ENCODE measurements around the gene FAM193A. TPM values are rescaled to one million over a fixed set of nuclear protein-coding genes. Genes with fewer than 3 reads are reported as not detected.
"Not testable (repeated sequence)": the region's sequence is repeated elsewhere in the genome, so short reads cannot be mapped to it uniquely, and the experiment has no call there.

Gene FAM193A
- total and polyA plus RNA-seq, 5 experiments from 2014 or later: 1.5 to 48.6 (median 4.3) TPM

- Mint-ChIP-seq H3K4me1 (peaks cover 40 to 68% (median 52%) of the 10 kb centered on the region in 4 donors), H3K36me3 (peaks cover 0 to 12% (median 11%) of the 10 kb centered on the region in 3 donors), H3K27me3 (no peaks in the 10 kb centered on the region), H3K4me3 (peak overlapping the region in 1 of 10 donors; percentile 63), H3K27ac (peak overlapping the region in 5 of 10 donors; percentile 38 to 63 (median 55)), H3K9me3 (peaks cover 0 to 3% (median 0%) of the 10 kb centered on the region in 9 donors)
- ATAC-seq: no peak
- DNase-seq: no peak
- POLR2A ChIA-PET: no interaction called here
Measured at GRCh38 chr4:2583092-2583491, 46.6 kb downstream of the FAM193A start.

- Mint-ChIP-seq H3K4me1 (peaks cover 42 to 72% (median 56%) of the 10 kb centered on the region in 4 donors), H3K36me3 (peaks cover 0 to 12% (median 11%) of the 10 kb centered on the region in 3 donors), H3K27ac (peak overlapping the region in 8 of 10 donors; percentile 11 to 63 (median 48)), H3K27me3 (no peaks in the 10 kb centered on the region), H3K9me3 (peaks cover 0 to 3% (median 0%) of the 10 kb centered on the region in 9 donors), H3K4me3 (peak overlapping the region in 1 of 10 donors; percentile 63)
- DNase-seq (no peak), ATAC-seq (no peak)
- POLR2A ChIA-PET: no interaction called here
Measured at GRCh38 chr4:2583517-2583916, 47.1 kb downstream of the FAM193A start.

- Mint-ChIP-seq H3K36me3 (peaks cover 0 to 5% (median 0%) of the 10 kb centered on the region in 3 donors), H3K27me3 (no peaks in the 10 kb centered on the region), H3K9me3 (no peaks in the 10 kb centered on the region), H3K27ac (peak overlapping the region in 4 of 10 donors; percentile 10 to 68 (median 40)), H3K4me1 (peaks cover 46 to 81% (median 75%) of the 10 kb centered on the region in 4 donors), H3K4me3 (no peak overlapping the region)
- ATAC-seq: no peak
- DNase-seq: no peak
- POLR2A ChIA-PET: no interaction called here
Measured at GRCh38 chr4:2586502-2586901, 50.1 kb downstream of the FAM193A start.

GRCh38 chr4:2587213-2587823, 50.9 kb downstream of the FAM193A start:
- Mint-ChIP-seq H3K36me3 (no peaks in the 10 kb centered on the region), H3K27ac (peak overlapping the region in 6 of 10 donors; percentile 20 to 61 (median 42)), H3K9me3 (no peaks in the 10 kb centered on the region), H3K4me1 (peaks cover 41 to 83% (median 73%) of the 10 kb centered on the region in 4 donors), H3K27me3 (no peaks in the 10 kb centered on the region), H3K4me3 (peak overlapping the region in 1 of 10 donors; percentile 62)
- DNase-seq (no peak), ATAC-seq (no peak)
- POLR2A ChIA-PET: no interaction called here

GRCh38 chr4:2588259-2588658, 51.8 kb downstream of the FAM193A start:
- peaks cover 42 to 84% (median 73%) of the 10 kb centered on the region in 4 donors for H3K4me1 Mint-ChIP-seq
- no peaks in the 10 kb centered on the region for H3K9me3 Mint-ChIP-seq
- peak overlapping the region in 6 of 10 donors; percentile 11 to 63 (median 30) for H3K27ac Mint-ChIP-seq
- POLR2A ChIA-PET: no interaction called here
- H3K27me3 Mint-ChIP-seq: no peaks in the 10 kb centered on the region
- H3K36me3 Mint-ChIP-seq: no peaks in the 10 kb centered on the region
- peak overlapping the region in 1 of 10 donors; percentile 29 for H3K4me3 Mint-ChIP-seq
- DNase-seq (no peak), ATAC-seq (no peak)

- H3K27ac Mint-ChIP-seq: peak overlapping the region; percentile 35 to 87 (median 72)
- DNase-seq (peak in 1 of 10 donors; percentile 11), ATAC-seq (peak; percentile 66 to 72)
- H3K4me1 Mint-ChIP-seq: peaks cover 45 to 89% (median 74%) of the 10 kb centered on the region in 4 donors
- H3K27me3 Mint-ChIP-seq: no peaks in the 10 kb centered on the region
- H3K4me3 Mint-ChIP-seq: peak overlapping the region in 9 of 10 donors; percentile 2 to 72 (median 36)
- no peaks in the 10 kb centered on the region for H3K9me3 Mint-ChIP-seq
- POLR2A ChIA-PET: no interaction called here
- peaks cover 0 to 5% (median 0%) of the 10 kb centered on the region in 3 donors for H3K36me3 Mint-ChIP-seq
Measured at GRCh38 chr4:2591189-2591588, 54.7 kb downstream of the FAM193A start.

GRCh38 chr4:2592014-2592413, 55.6 kb downstream of the FAM193A start:
- POLR2A ChIA-PET, H3K27me3 Mint-ChIP-seq, H3K9me3 Mint-ChIP-seq, ATAC-seq, DNase-seq: not testable (repeated sequence)
- H3K36me3 Mint-ChIP-seq: peaks cover 0 to 13% (median 0%) of the 10 kb centered on the region in 3 donors
- peak overlapping the region in 7 of 10 donors; percentile 63 to 88 (median 84) for H3K27ac Mint-ChIP-seq
- peaks cover 46 to 89% (median 72%) of the 10 kb centered on the region in 4 donors for H3K4me1 Mint-ChIP-seq
- H3K4me3 Mint-ChIP-seq: peak overlapping the region in 1 of 10 donors; percentile 31

- Mint-ChIP-seq H3K27me3 (no peaks in the 10 kb centered on the region), H3K9me3 (no peaks in the 10 kb centered on the region), H3K4me1 (peaks cover 48 to 90% (median 72%) of the 10 kb centered on the region in 4 donors), H3K4me3 (peak overlapping the region in 3 of 10 donors; percentile 38 to 67 (median 60)), H3K27ac (peak overlapping the region; percentile 71 to 88 (median 84)), H3K36me3 (peaks cover 0 to 19% (median 0%) of the 10 kb centered on the region in 3 donors)
- ATAC-seq (peak in 1 of 2 donors; percentile 16), DNase-seq (no peak)
- POLR2A ChIA-PET: no interaction called here
Measured at GRCh38 chr4:2592572-2592971, 56.1 kb downstream of the FAM193A start.

GRCh38 chr4:2593003-2593402, 56.6 kb downstream of the FAM193A start:
- Mint-ChIP-seq H3K9me3 (no peaks in the 10 kb centered on the region), H3K4me3 (peak overlapping the region in 1 of 10 donors; percentile 60), H3K27ac (peak overlapping the region in 8 of 10 donors; percentile 29 to 88 (median 78)), H3K27me3 (no peaks in the 10 kb centered on the region), H3K36me3 (peaks cover 0 to 23% (median 0%) of the 10 kb centered on the region in 3 donors), H3K4me1 (peaks cover 45 to 90% (median 72%) of the 10 kb centered on the region in 4 donors)
- POLR2A ChIA-PET: no interaction called here
- no peak for DNase-seq
- no peak for ATAC-seq

- POLR2A ChIA-PET: no interaction called here
- ATAC-seq: no peak
- H3K36me3 Mint-ChIP-seq: peaks cover 0 to 45% (median 0%) of the 10 kb centered on the region in 3 donors
Measured at GRCh38 chr4:2595436-2595835, 59.0 kb downstream of the FAM193A start.

GRCh38 chr4:2595952-2596552, 59.6 kb downstream of the FAM193A start:
- no peaks in the 10 kb centered on the region for H3K9me3 Mint-ChIP-seq

More at GRCh38 chr4:2595436-2595835, 59.0 kb downstream of the FAM193A start:
- Mint-ChIP-seq H3K4me1 (peaks cover 58 to 96% (median 83%) of the 10 kb centered on the region in 4 donors), H3K27ac (peak overlapping the region in 9 of 10 donors; percentile 15 to 79 (median 64)), H3K4me3 (no peak overlapping the region), H3K27me3 (no peaks in the 10 kb centered on the region), H3K9me3 (no peaks in the 10 kb centered on the region)
- no peak for DNase-seq

GRCh38 chr4:2596611-2597010, 60.2 kb downstream of the FAM193A start:
- H3K27ac Mint-ChIP-seq: peak overlapping the region in 9 of 10 donors; percentile 43 to 85 (median 71)
- peaks cover 0 to 51% (median 0%) of the 10 kb centered on the region in 3 donors for H3K36me3 Mint-ChIP-seq
- no peaks in the 10 kb centered on the region for H3K9me3 Mint-ChIP-seq
- POLR2A ChIA-PET: interaction anchor here (0.6 kb wide), 1 partner anchor 12 kb away, joined by 4 read pairs; no protein-coding TSS in a partner anchor
- peaks cover 54 to 90% (median 77%) of the 10 kb centered on the region in 4 donors for H3K4me1 Mint-ChIP-seq
- H3K27me3 Mint-ChIP-seq: no peaks in the 10 kb centered on the region
- ATAC-seq (no peak), DNase-seq (no peak)
- peak overlapping the region in 3 of 10 donors; percentile 12 to 47 (median 29) for H3K4me3 Mint-ChIP-seq

More at GRCh38 chr4:2595952-2596552, 59.6 kb downstream of the FAM193A start:
- DNase-seq (no peak), ATAC-seq (no peak)
- Mint-ChIP-seq H3K4me3 (peak overlapping the region in 1 of 10 donors; percentile 12), H3K27ac (peak overlapping the region in 2 of 10 donors; percentile 43 to 67), H3K4me1 (peaks cover 57 to 95% (median 82%) of the 10 kb centered on the region in 4 donors), H3K27me3 (no peaks in the 10 kb centered on the region), H3K36me3 (peaks cover 0 to 50% (median 0%) of the 10 kb centered on the region in 3 donors)
- POLR2A ChIA-PET: interaction anchor here (0.6 kb wide), 1 partner anchor 11 kb away, joined by 4 read pairs; no protein-coding TSS in a partner anchor

Measured in naive thymus-derived CD8-positive, alpha-beta T cell (primary cell).